ENCODE data around the gene CCT6B.

CCT6B gene

GRCh38 chr17:34883106-34884000 is 77.9 kb downstream of the CCT6B start:
- no peak for DNase-seq

GRCh38 chr17:34879146-34879545 is 82.1 kb downstream of the CCT6B start:
- DNase-seq, result no peak
